Mesothelial cell of epicardium (in vitro differentiated cells): ENCODE results near the gene DNAH8. TPM values are rescaled to one million over a fixed set of nuclear protein-coding genes. Genes with fewer than 3 reads are reported as not detected.

Source experiments
- DNase-seq, 2 experiments: peaks; one replicate each; pipeline ENCODE4 v3.0.0; 2021; ENCODE audit warnings: low spot score in 2 of 2; ENCODE audit not compliant: unreplicated experiment in 2 of 2
- H3K27ac Mint-ChIP-seq: 2 replicates; pipeline ENCODE4 v1.8.0; 2021; ENCODE audit warnings: mixed read lengths
- H3K27me3 Mint-ChIP-seq: 2 replicates; pipeline ENCODE4 v1.8.0; 2021; ENCODE audit warnings: low read depth, mixed read lengths
- H3K36me3 Mint-ChIP-seq: 2 replicates; pipeline ENCODE4 v1.8.0; 2021; ENCODE audit warnings: mixed read lengths
- H3K4me1 Mint-ChIP-seq: 2 replicates; pipeline ENCODE4 v1.8.0; 2021; ENCODE audit warnings: mixed read lengths
- H3K4me3 Mint-ChIP-seq: 2 replicates; pipeline ENCODE4 v1.8.0; 2021; ENCODE audit warnings: mild to moderate bottlenecking, moderate library complexity, mixed read lengths
- H3K9me3 Mint-ChIP-seq: 2 replicates; pipeline ENCODE4 v1.8.0; 2021; ENCODE audit warnings: mixed read lengths
- CTCF ChIP-seq: fragments of 200-600 bp; sonication (generic); IDR thresholded peaks from one replicate; pipeline ENCODE4 v1.5.0; 2021; ENCODE audit warnings: antibody characterized with exemption; ENCODE audit not compliant: unreplicated experiment
- total RNA-seq: library from RNA; stranded (reverse); gene quantifications from 3 replicates; pipeline ENCODE4 v1.2.1, GENCODE V29; 2021

The DNAH8 gene
- total RNA-seq, 1 donor from 2014 or later, result 0.25 TPM

DNA sequence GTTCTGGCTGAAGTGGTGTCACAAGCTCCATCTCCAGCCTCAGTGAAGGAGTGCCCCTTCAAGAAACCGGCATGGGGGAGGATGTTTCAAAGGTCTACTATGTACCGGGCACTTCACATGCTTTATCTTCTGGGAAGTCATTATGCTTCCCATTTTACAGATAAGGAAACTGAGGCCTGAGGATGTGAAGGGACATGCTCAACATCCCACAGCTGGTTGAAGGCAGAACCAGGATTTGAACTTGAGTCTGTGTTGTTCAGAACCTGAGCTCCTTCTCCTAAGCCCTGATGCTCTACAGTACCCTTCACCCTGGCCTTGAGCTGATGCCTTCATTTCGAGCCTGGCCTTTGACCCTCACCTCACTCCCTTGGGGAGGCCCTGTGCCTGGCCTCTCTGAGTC, 346.5 kb downstream of the DNAH8 start:
- Mint-ChIP-seq H3K9me3 (no peaks in the 10 kb centered on the region), H3K4me3 (no peak overlapping the region), H3K27ac (no peak overlapping the region), H3K4me1 (peaks cover 6% of the 10 kb centered on the region), H3K36me3 (no peaks in the 10 kb centered on the region), H3K27me3 (peaks cover 70% of the 10 kb centered on the region)
- TF ChIP-seq CTCF, result no peak
- DNase-seq, result no peak

- H3K4me3 Mint-ChIP-seq, result no peak overlapping the region
- no peak for TF ChIP-seq CTCF
- peaks cover 6% of the 10 kb centered on the region for H3K4me1 Mint-ChIP-seq
- no peak overlapping the region for H3K27ac Mint-ChIP-seq
- H3K9me3 Mint-ChIP-seq, result no peaks in the 10 kb centered on the region
- DNase-seq, result no peak
- H3K27me3 Mint-ChIP-seq, result peaks cover 72% of the 10 kb centered on the region
- no peaks in the 10 kb centered on the region for H3K36me3 Mint-ChIP-seq
Measured at GRCh38 chr6:39062014-39062740, 347.1 kb downstream of the DNAH8 start.

- no peak for TF ChIP-seq CTCF
- DNase-seq, result no peak
- H3K27ac Mint-ChIP-seq, result no peak overlapping the region
- H3K4me3 Mint-ChIP-seq, result no peak overlapping the region
- peaks cover 71% of the 10 kb centered on the region for H3K27me3 Mint-ChIP-seq
- no peaks in the 10 kb centered on the region for H3K9me3 Mint-ChIP-seq
- H3K4me1 Mint-ChIP-seq, result peaks cover 6% of the 10 kb centered on the region
- H3K36me3 Mint-ChIP-seq, result no peaks in the 10 kb centered on the region
Measured at GRCh38 chr6:39063526-39063925, 348.4 kb downstream of the DNAH8 start.

- peaks cover 61% of the 10 kb centered on the region for H3K27me3 Mint-ChIP-seq
- no peak overlapping the region for H3K27ac Mint-ChIP-seq
- TF ChIP-seq CTCF, result no peak
Measured at GRCh38 chr6:39065561-39065960, 350.4 kb downstream of the DNAH8 start.

DNA sequence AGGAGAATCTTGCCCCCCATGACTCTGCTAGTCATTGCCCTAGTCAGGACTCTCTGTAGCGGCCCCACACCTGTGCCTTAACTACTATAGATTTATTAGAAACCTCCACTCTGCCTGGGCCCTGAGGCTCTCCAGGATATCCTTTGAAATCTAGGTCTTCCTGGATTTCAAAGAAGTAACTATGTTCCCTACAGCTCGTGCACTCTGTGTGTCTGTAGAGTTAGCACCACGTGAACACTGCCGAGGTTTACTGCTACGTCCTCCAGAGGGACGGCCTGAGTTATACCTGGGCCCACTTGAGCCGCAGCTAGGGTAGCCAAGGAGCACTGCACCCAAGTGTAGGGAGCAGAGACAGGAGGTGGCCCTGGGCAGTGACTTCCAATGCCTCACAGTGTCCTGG, 353.3 kb downstream of the DNAH8 start:
- peaks cover 1% of the 10 kb centered on the region for H3K4me1 Mint-ChIP-seq
- peaks cover 57% of the 10 kb centered on the region for H3K27me3 Mint-ChIP-seq
- no peak for TF ChIP-seq CTCF
- peaks cover 5% of the 10 kb centered on the region for H3K9me3 Mint-ChIP-seq
- DNase-seq, result no peak
- no peak overlapping the region for H3K4me3 Mint-ChIP-seq
- no peak overlapping the region for H3K27ac Mint-ChIP-seq
- no peaks in the 10 kb centered on the region for H3K36me3 Mint-ChIP-seq

More at GRCh38 chr6:39065561-39065960, 350.4 kb downstream of the DNAH8 start:
- H3K9me3 Mint-ChIP-seq, result peaks cover 4% of the 10 kb centered on the region
- no peaks in the 10 kb centered on the region for H3K36me3 Mint-ChIP-seq
- H3K4me1 Mint-ChIP-seq, result peaks cover 6% of the 10 kb centered on the region
- no peak for DNase-seq
- H3K4me3 Mint-ChIP-seq, result no peak overlapping the region
